ENCODE measurements around the gene ATF7.
A peak's percentile ranks its signal among the peaks of the same experiment; 100 is the strongest.

Gene ATF7

DNA sequence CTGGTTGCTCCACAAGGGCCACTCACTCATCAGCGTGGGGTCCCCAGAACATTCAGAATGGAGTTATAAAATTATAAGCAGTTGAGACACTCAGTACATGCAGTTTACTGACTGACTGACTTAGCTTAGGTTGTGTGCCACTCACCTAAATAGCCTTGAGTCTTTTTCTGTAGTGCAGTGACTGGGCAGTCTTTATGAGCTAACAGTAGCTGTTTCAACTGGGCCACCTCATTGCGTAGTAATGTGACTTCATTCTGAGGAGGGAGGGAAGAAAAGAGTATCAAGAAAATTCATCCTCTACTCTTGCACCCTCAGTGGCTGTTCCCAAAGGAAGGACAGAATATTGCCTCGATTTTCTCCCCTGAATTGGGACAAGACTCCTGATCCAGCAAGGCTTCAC, 103.1 kb downstream of the ATF7 start:
- DNase-seq (ENCODE audit: low read depth), result no peak

- DNase-seq (ENCODE audit: low read depth), result no peak
Measured at GRCh38 chr12:53518381-53518780, 107.8 kb downstream of the ATF7 start.

- DNase-seq (ENCODE audit: low read depth), result no peak
Measured at GRCh38 chr12:53516758-53517455, 109.3 kb downstream of the ATF7 start.

DNA sequence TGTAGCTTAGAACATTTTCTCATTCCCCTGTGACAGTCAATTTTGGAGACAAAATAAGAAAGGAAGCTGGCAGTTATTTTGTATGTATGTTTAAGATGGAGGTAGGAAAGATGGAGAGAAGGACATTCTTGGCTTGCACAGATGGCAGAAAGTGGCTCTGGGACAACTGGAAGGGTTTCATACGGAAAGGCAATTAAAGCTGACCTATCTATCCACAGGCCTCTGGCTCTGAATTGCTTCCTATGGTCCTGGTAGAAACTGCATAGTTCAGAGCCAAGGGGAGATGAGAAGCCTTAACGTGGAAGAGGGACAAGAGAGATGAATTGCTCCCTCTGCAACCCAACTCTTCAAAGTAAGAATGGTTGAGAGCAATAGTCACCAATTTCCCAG, 110.9 kb downstream of the ATF7 start:
- no peak for DNase-seq (ENCODE audit: low read depth)

- DNase-seq (ENCODE audit: low read depth), result no peak
Measured at GRCh38 chr12:53514628-53515290, 111.4 kb downstream of the ATF7 start.

DNA sequence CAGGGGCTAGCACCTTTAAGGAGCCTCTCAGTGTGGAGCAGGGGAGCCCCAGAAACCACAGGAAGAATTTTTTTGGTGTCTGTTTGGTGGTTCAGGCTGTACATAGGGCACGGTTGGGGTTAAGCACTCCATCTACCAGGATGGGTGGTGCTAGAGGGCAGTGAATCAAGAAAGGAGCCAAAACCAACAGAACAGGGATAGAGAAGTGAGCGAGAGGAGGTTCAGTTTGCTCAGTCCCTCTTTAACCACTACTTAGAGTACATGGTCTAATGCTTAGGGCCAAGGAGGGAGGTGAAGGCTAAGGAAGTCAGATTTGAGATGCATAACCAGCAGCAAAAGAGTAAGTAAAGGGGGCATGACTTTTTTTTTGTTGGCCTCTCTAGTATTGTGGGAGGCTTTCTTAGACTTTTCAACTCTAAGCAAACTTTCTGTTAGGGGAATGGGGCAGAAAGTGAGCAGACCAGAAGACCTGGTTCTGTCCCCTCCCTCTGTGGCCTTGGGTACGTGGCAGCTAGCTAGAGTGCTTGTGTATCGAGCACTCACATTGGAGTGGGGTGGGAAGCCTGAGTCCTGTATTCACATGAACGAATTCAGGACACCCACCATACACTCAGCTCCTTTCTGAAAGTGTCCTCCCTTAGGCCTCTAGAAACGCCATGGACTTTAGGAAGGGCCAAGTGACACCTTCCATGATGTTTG, 112.3 kb downstream of the ATF7 start:
- no peak for DNase-seq (ENCODE audit: low read depth)

DNA sequence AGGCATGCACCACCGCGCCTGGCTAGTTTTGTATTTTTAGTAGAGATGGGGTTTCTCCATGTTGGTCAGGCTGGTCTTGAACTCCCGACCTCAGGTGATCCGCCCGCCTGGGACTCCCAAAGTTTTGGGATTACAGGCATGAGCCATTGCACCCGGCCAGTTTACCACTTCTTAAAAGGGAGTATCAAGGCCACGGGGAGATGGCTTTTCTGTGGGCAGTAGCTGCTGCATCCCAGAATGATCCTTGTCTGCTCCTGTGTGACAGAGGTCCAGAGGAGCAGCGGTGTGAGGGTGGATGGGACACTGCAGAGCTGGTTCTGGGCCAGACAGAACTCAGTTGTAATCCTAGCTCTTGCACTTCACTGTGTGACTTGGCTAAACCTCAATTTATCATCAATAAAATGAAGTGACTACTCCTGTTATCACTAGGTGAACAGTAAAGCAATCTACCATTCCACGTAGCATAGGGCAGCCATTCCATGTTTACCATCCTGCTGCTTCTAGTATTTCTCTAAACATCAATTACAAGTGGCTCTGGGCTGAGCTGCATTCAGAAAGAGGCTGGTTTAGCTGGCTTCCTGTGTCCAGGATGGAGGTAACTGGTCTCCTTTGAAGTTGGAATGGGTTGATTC, 115.9 kb downstream of the ATF7 start:
- DNase-seq (ENCODE audit: low read depth), result no peak

- no peak for DNase-seq (ENCODE audit: low read depth)
Measured at GRCh38 chr12:53508534-53509170, 117.5 kb downstream of the ATF7 start.

- DNase-seq (ENCODE audit: low read depth), result no peak
Measured at GRCh38 chr12:53507603-53507885, 118.6 kb downstream of the ATF7 start.

GRCh38 chr12:53506881-53507602, 119.1 kb downstream of the ATF7 start, which contains the start of gene NPFF:
Gene NPFF (minus strand): TSS chr12:53507484. CDS start chr12:53507474, 10 bp downstream.
- DNase-seq (ENCODE audit: low read depth), result no peak

DNA sequence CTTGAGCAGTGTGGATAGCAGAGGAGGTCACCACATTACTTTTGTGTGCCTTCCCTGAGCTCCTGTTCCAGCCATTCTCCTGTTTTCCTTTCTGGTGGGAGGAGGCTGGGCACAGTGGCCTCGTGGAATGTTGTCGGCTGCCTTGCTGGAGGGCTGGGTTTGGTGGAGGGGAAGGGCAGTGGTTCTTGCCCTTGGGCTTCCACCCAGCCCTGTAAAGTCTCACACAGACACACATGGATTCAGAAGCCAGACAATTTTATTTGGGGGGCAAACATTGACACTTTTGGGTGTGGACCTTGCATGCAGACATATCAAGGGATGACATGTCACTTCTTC, 119.8 kb downstream of the ATF7 start:
- no peak for DNase-seq (ENCODE audit: low read depth)

GRCh38 chr12:53505555-53506449, 120.4 kb downstream of the ATF7 start:
- no peak for DNase-seq (ENCODE audit: low read depth)

DNA sequence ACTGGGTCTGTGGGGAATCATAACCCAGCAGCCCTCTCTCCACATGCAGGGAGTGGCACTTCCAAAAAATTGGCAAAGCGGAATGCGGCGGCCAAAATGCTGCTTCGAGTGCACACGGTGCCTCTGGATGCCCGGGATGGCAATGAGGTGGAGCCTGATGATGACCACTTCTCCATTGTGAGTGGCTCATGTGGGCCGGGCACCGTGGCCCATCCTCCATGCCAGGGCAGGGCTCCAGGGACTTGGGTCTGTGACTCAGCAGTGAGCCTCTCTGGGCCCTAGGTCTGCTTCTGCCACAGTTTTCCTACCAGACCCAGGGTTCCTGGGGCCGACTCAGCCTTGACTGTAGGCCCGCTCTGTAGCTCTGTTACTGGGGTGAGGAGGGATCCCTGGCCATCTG, 121.1 kb downstream of the ATF7 start:
- DNase-seq (ENCODE audit: low read depth), result no peak

- DNase-seq (ENCODE audit: low read depth), result no peak
Measured at GRCh38 chr12:53504004-53504920, 121.9 kb downstream of the ATF7 start.

DNA sequence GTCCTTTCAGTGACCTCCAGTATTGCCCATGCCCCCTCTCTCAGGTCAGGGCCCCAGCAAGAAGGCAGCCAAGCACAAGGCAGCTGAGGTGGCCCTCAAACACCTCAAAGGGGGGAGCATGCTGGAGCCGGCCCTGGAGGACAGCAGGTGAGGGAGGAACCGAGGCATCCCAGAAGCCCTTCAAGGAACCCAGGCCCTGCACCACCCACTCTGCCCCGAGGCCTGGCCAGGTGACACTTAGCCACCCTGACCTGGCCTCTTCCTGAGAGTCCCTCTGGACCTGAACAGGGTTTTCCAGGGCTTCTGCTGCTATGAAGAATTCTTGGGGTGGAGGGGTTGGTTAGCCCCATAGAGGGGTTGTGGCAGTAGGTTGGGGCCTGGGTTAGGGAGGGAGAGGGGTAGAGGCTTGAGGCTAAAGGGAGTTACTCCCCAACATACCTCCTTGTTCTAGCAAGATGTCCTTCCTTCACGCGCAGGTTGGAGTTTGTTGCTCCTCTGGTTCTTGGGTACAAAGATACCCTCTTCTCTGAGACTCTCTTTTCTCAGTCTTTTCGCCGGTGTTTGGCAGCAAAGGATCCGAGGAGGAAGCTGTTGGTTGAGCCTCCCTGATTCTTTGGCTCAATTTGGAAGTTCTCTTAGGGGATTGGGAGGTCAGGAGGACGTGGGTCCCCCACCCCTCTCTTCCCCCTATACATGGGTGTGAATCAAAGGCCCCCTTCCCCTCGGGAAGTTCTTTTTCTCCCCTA, 123.0 kb downstream of the ATF7 start:
- no peak for DNase-seq (ENCODE audit: low read depth)

GRCh38 chr12:53502331-53502730, 123.9 kb downstream of the ATF7 start:
- no peak for DNase-seq (ENCODE audit: low read depth)

- DNase-seq (ENCODE audit: low read depth), result no peak
Measured at GRCh38 chr12:53501615-53502181, 124.5 kb downstream of the ATF7 start.

GRCh38 chr12:53500776-53501614, 125.2 kb downstream of the ATF7 start, which contains the start of gene TARBP2:
Gene TARBP2 (plus strand): TSS chr12:53501283. CDS start chr12:53501409, 126 bp downstream.
- DNase-seq (ENCODE audit: low read depth), result peak; percentile 99

Data from GM04503 (cell line).